Stimulated activated CD8-positive, alpha-beta memory T cell treated with anti-CD3 and anti-CD28 coated beads, Interleukin-15, amount 100 ng/mL, for 1 hour (primary cell): ENCODE data around the gene CCR2.
"Not testable (repeated sequence)": the region's sequence is repeated elsewhere in the genome, so short reads cannot be mapped to it uniquely, and the experiment has no call there.

Source experiments
- DNase-seq: peaks from one replicate; pipeline ENCODE4 v3.0.0-alpha.2; 2020; ENCODE audit warnings: low read depth

Gene CCR2

GRCh38 chr3:46353647-46354410 lies at the start of gene CCR2:
CCR2 (plus strand) TSS chr3:46354111; CDS start chr3:46357528, 3,417 bp downstream.
- DNase-seq: no peak

DNA sequence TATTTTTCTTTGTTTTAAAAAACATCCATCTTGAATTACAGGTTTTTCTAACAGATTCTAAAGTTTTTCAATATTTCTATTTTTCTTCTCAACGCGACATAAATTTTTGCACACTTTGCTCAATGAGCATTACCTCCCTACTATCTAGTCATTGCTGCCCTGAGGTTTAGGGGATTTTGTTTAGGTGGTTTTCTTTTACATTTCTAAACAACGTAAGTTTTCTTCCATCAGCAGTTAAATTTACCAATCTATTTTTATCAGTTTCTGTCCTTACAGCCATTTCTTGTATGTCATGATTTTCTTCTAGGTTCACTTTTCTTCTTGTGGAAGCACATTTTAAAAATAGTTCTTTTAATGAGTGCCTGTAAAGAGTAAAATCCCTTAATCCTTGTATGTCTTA lies 49.2 kb upstream of the CCR2 start:
- DNase-seq: no peak

DNA sequence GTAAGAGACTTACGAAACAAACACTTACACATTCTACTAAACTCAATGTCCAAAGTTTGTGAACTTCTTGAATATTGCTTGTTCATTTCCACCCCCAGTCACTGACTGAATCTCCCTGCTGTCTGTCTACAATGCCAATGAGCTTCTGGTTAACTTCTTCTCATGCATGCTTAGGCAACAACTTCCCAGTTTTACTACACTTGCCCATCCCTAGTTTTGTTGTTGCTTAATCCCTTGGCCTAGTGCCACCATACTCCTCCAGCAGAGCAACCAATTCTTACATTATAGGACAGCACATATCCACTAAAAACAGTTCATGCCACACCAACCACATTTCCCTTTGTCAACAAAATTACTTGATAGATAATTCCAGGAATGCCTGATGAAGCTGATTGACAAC lies 40.9 kb upstream of the CCR2 start:
- no peak for DNase-seq

DNA sequence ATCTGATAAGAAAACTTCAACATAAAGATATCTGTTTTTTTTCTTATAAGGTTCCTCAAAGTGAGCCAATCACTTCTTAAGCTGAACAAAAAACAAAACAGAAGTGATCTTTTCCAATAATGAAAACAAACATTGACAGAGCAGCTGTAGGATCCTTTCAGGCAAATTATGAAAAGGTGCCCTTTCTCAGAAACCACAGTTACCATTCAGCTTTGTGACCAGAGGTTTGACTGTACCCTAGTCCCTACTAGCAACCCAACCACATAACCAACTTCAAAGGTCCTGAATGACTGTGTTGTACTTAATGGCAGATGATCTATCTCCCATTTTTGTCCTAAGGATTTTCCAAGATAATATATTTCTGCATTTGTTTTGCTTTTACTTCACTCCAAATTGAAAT lies 39.4 kb upstream of the CCR2 start:
- no peak for DNase-seq

- DNase-seq: no peak
These were observed 37.7 kb upstream of the CCR2 start for GRCh38 chr3:46316206-46316605.

DNA sequence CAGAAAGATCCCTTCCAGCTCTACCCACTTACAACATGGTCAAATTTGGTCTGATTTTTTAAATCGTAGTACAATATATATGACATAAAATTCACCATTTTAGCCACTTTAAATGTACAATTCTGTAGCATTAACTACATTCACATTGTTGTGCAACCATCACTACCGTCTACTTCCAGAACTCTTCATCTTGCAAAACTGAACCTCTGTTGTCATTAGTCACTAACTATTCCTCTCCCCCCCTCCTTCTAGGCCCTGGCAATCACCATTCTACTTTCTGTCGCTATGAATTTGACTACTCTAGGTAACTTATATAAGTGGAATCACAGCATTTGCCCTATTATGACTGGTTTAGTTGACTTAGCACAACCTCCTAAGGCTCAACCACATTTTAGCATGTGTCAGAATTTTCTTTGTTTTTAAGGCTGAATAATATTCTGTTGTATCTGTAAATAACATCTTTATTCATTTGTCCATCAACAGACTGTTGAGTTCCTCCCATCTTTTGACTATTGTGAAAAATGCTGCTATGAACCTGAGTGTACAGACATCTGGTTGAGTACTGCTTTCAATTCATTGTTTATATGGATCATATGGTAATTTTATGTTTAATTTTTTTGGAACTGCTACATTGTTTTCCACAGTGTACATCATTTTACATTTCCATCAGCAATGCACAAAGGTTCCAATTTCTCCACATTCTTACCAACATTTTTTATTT lies 35.5 kb upstream of the CCR2 start:
- DNase-seq: no peak

- DNase-seq: no peak
These were observed 32.3 kb upstream of the CCR2 start for GRCh38 chr3:46321461-46322104.

DNA sequence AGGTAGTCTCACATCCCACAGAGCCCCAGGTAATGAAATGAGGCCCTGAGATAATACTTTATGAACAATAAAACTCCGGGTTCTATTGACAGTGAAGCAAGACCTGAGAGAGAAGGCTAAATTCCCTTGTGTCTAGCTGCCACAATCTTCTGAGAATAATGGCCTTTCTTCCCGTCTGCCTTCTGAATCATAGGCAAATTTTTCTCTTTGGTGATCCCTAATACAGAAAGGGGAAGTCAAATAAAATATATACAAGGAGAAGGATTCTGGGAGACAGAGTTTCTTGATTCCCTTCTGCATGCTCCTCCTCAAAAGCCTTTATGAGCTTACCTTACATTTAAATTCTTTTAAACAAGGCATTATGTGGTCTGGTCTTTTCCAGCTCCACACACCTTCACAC lies 29.9 kb upstream of the CCR2 start:
- DNase-seq: no peak

DNA sequence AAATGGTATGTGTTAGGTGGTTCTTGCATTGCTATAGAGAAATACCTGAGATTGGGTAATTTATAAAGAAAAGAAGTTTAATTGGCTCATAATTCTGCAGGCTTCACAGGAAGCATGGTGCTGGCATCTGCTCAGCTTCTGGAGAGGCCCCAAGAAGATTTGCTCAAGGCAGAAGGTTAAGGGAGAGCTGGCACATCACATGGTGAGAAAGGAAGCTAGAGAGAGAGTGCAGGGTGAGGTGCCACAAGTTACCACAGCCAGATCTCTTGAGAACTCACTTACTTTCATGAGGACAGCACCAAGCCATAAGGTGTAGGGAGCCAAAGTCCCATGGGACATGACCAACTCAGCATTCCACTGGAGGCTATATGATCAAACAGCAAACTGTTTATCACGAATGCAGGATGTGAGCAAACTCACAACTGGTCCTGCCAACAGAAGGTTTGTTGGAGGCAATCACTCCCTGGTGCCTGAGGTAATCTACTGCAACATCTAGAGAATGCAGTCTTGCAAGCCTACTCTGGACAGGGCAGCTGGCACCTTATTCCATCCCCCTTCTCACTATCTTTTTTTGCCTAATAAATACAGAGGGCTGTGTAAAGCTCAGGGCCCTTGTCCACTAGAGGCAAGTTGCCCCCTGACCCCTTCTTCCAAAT lies 28.1 kb upstream of the CCR2 start:
- no peak for DNase-seq

GRCh38 chr3:46330676-46331075 lies 23.2 kb upstream of the CCR2 start:
- not testable (repeated sequence) for DNase-seq

GRCh38 chr3:46334741-46335478 lies 19.0 kb upstream of the CCR2 start:
- no peak for DNase-seq

- DNase-seq: no peak
These were observed 18.4 kb upstream of the CCR2 start for GRCh38 chr3:46335541-46335940.

DNA sequence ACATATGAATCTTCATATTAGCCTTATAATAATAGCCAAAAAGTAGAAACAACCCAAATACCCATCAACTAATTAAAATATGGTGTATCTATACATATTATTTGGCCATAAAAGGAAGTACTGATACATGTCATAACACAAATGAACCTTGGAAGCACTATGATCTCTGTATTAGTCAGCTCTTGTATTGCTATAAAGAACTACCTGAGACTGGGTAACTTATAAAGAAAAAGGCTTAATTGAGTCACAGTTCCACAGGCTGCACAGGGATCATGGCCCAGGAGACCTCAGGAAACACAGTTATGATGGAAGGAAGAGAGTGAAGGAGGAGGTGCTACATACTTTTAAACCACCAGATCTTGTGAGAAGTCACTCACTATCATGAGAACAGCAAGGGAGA lies 16.0 kb upstream of the CCR2 start:
- no peak for DNase-seq

- no peak for DNase-seq
These were observed 15.1 kb upstream of the CCR2 start for GRCh38 chr3:46338840-46339239.

DNA sequence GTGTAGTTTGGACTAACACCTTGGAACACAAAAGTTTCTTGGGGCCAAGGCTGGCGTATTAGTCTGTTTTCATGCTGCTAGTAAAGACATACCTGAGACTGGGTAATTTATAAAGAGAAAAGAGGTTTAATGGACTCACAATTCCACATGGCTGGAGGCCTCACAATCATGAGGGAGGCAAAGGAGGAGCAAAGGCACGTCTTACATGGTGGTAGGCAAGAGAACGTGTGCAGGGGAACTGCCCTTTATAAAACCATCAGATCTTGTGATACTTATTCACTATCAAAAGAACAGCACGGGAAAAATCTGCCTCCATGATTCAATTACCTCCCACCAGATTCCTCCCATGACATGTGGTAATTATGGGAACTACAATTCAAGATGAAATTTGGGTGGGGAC lies 9.4 kb upstream of the CCR2 start:
- no peak for DNase-seq

DNA sequence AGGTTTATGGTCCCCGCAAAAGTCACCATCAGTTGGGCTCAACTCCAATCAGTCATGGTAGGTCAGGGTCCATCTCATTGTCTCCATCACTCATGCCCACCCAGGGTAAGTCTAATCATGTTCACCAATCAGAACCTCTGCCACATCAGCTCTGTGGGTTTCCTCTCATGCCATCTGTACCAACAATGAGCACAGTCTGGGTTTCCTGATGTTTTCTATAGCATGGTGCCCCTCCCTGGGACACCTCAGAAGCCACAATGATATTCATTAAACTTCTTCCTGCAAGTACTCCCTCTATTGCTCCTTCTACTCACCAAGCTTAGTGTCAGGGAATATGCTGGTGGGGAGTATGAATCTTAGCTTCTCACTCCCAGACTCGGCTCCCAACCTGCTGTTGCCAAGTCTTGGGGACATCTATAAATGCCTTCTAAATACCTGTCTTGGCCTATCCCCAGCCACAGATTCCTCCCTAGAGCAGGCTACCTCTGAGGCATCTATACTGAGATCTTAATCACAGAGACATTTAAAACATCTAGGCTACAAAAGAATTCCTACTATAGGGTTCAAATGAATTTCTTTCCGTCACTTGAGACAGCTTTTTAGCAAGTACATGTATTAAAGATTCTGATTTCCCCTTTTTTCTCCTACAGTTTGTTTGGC lies 5.0 kb upstream of the CCR2 start:
- DNase-seq: no peak

- no peak for DNase-seq
These were observed 4.2 kb upstream of the CCR2 start for GRCh38 chr3:46349484-46350261.

- no peak for DNase-seq
These were observed 3.7 kb upstream of the CCR2 start for GRCh38 chr3:46350262-46350565.

DNA sequence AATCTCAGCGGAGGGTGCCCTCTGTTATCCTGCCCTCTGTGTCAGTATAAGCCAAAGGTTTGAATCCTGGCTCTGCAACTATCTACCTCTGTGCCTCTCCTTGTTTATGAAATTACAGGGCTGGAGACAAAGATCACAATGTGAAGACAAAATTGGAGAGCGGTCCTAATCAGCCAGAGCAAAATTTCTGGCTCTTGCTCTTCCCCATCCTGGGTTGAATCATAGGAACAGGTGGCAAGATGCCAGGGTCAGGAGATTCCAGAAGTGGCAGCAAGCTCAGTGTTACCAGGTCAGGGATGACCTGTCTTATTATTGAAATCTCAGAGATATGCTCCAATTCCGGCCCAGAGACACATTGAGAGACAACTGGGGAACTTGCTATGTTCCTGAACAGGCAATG lies 2.3 kb upstream of the CCR2 start:
- DNase-seq: no peak

DNA sequence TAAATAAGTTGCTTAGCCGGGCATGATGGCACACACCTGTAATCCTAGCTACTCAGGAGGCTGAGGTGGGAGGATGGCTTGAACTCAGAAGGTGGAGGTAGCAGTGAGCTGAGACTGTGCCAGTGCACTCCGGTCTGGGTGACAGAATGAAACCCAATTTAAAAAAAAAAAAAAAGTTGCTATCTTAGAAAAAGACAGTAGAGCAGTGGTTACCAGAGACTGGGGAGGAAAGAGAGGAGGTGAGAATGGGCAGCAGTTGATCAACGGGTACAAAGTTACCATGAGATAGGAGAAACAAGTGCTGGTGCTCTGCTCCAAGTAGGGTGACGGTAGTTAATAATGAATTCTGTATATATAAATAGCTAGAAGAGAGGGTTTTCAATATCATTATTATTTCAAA lies 821 bp upstream of the CCR2 start:
- DNase-seq: no peak

DNA sequence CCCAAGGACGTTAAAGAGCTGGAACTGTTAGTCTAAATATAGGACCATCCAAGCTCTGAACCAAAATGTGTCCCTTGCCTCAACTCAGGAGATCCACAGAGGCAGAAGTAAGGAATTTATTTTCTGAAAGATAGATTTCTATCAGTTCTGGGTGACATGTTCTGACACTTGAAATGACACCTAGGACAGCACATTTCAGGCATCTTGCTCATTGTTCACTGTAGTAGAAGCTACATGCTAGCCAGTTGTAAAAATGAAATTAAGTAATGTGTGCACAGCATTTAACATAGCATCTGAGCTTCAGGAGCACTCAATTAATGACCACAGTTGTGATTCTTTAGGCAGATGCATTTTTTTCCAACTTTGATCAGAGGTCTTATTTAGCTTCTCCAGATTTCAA lies 567 bp downstream of the CCR2 start:
- no peak for DNase-seq
